Skeletal muscle tissue (tissue), 4 donors: ENCODE measurements around the gene L3MBTL4. TPM values are rescaled to one million over a fixed set of nuclear protein-coding genes. Genes with fewer than 3 reads are reported as not detected.

Experiments used
- H3K27ac ChIP-seq: one replicate; pipeline ENCODE4 v1.7.0; 2013; ENCODE audit warnings: mild to moderate bottlenecking, low read depth, low read length, inconsistent platforms
- H3K27me3 ChIP-seq, 3 donors: one replicate each; pipeline ENCODE4 v1.7.0; 2013; ENCODE audit warnings: low read length in 3 of 3; ENCODE audit not compliant: control insufficient read depth in 3 of 3, insufficient read depth in 3 of 3
- H3K36me3 ChIP-seq, 3 donors: one replicate each; pipeline ENCODE4 v1.7.0; 2013; ENCODE audit warnings: low read length in 3 of 3; ENCODE audit not compliant: control insufficient read depth in 3 of 3, insufficient read depth in 3 of 3
- H3K4me1 ChIP-seq, 3 donors: one replicate each; pipeline ENCODE4 v1.7.0; 2013; ENCODE audit warnings: low read length in 3 of 3, mild to moderate bottlenecking in 3 of 3; ENCODE audit not compliant: control insufficient read depth in 3 of 3, insufficient read depth in 3 of 3
- H3K4me3 ChIP-seq, 3 donors: one replicate each; pipeline ENCODE4 v1.7.0; 2013; ENCODE audit warnings: low read length in 3 of 3
- H3K9ac ChIP-seq, 3 donors: one replicate each; pipeline ENCODE4 v1.7.0; 2013; ENCODE audit warnings: low read length in 3 of 3, mild to moderate bottlenecking in 3 of 3, moderate library complexity in 2 of 3, low read depth in 1 of 3
- H3K9me3 ChIP-seq, 3 donors: one replicate each; pipeline ENCODE4 v1.7.0; 2013; ENCODE audit warnings: low read length in 3 of 3; ENCODE audit not compliant: control insufficient read depth in 3 of 3
- total RNA-seq: library from RNA; depleted of rRNA; stranded (reverse); fragments of >200 nt; gene quantifications from one replicate; pipeline ENCODE4 v1.2.3, GENCODE V29; 2014
- donor health status: Osteomylitis.

The L3MBTL4 gene
- total RNA-seq, 1 donor from 2014 or later = 5.2 TPM

GRCh38 chr18:6406910-6407470 is 7.7 kb downstream of the L3MBTL4 start:
- no peaks in the 10 kb centered on the region for H3K4me1 ChIP-seq
- no peaks in the 10 kb centered on the region for H3K9me3 ChIP-seq
- H3K27ac ChIP-seq = no peak overlapping the region
- no peak overlapping the region for H3K9ac ChIP-seq
- no peak overlapping the region for H3K4me3 ChIP-seq
- H3K27me3 ChIP-seq = no peaks in the 10 kb centered on the region
- no peaks in the 10 kb centered on the region for H3K36me3 ChIP-seq

- Histone ChIP-seq H3K9ac (no peak overlapping the region), H3K4me1 (no peaks in the 10 kb centered on the region), H3K27me3 (no peaks in the 10 kb centered on the region), H3K9me3 (no peaks in the 10 kb centered on the region), H3K4me3 (no peak overlapping the region), H3K36me3 (no peaks in the 10 kb centered on the region), H3K27ac (no peak overlapping the region)
Observed at GRCh38 chr18:6406075-6406909, 8.4 kb downstream of the L3MBTL4 start.

- no peaks in the 10 kb centered on the region for H3K36me3 ChIP-seq
- no peaks in the 10 kb centered on the region for H3K27me3 ChIP-seq
- H3K9me3 ChIP-seq = no peaks in the 10 kb centered on the region
- peak overlapping the region; percentile 58 for H3K27ac ChIP-seq
- H3K4me1 ChIP-seq = no peaks in the 10 kb centered on the region
- peak overlapping the region in 1 of 3 donors; percentile 15 for H3K4me3 ChIP-seq
- peak overlapping the region in 1 of 3 donors; percentile 7 for H3K9ac ChIP-seq
Observed at GRCh38 chr18:6405237-6406074, 9.3 kb downstream of the L3MBTL4 start.

DNA sequence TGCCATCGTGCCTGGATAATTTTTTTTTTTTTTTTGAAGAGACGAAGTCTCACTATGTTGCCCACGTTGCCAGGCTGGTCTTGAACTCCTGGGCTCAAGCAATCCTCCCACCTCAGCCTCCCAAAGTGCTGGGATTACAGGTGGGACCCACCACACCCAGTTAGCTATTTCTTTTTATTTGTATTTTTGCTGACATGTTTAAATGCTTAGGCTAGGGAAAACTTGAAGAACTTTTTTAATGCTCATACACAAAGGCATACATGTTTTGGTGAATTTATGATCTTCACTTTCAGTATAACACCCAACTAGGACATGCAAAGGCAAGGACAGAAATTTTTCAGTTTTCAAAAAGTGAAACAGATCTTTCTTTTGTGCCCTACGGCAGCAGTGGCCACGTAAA is 9.9 kb downstream of the L3MBTL4 start:
- no peaks in the 10 kb centered on the region for H3K4me1 ChIP-seq
- peak overlapping the region in 1 of 3 donors; percentile 7 for H3K9ac ChIP-seq
- no peaks in the 10 kb centered on the region for H3K27me3 ChIP-seq
- H3K27ac ChIP-seq = no peak overlapping the region
- H3K4me3 ChIP-seq = no peak overlapping the region
- H3K9me3 ChIP-seq = no peaks in the 10 kb centered on the region
- no peaks in the 10 kb centered on the region for H3K36me3 ChIP-seq

DNA sequence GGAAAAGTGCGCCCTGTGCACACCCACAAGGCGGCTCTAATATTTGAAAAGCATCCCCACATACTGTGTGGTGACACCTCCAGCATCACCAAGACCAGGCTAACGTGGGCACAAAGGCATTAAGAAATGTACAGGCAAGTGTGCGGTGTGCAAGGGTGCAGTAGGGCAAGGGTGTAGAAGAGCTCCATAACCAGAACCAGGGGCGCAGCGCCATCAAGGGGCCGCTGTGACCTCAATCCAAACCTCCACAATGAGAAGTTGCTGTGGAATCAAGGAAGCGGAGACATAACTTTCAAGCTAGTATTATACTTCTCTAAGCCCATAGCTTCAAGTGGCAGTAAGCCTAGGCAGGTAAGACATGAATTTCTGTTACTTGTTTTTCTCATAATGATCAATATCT is 13.0 kb downstream of the L3MBTL4 start:
- Histone ChIP-seq H3K4me3 (no peak overlapping the region), H3K27ac (no peak overlapping the region), H3K9me3 (no peaks in the 10 kb centered on the region), H3K9ac (no peak overlapping the region), H3K36me3 (no peaks in the 10 kb centered on the region), H3K4me1 (no peaks in the 10 kb centered on the region), H3K27me3 (no peaks in the 10 kb centered on the region)

DNA sequence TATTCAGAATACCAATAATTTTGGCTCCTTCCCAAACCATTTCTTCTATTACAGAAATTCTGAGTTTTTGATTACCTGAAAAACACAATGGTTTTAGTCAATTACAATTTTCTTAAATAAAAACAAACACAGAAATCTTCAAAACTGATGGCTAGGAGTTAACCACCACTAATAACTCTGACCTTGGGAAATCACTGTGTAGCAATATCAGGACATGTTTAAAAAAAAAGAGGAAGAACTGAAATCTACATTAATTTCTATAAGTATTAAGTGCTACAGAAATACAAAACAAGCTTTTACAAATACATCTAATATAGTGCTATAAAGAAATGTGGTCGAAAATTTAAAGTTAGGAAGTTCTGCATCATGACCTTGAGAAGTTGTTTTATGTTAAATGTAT is 14.9 kb downstream of the L3MBTL4 start:
- Histone ChIP-seq H3K9me3 (no peaks in the 10 kb centered on the region), H3K4me3 (no peak overlapping the region), H3K4me1 (no peaks in the 10 kb centered on the region), H3K27me3 (no peaks in the 10 kb centered on the region), H3K9ac (no peak overlapping the region), H3K27ac (no peak overlapping the region), H3K36me3 (no peaks in the 10 kb centered on the region)

GRCh38 chr18:6397931-6398566 is 16.7 kb downstream of the L3MBTL4 start:
- Histone ChIP-seq H3K9ac (no peak overlapping the region), H3K4me3 (no peak overlapping the region), H3K36me3 (no peaks in the 10 kb centered on the region), H3K9me3 (no peaks in the 10 kb centered on the region), H3K27me3 (no peaks in the 10 kb centered on the region), H3K27ac (no peak overlapping the region), H3K4me1 (no peaks in the 10 kb centered on the region)

DNA sequence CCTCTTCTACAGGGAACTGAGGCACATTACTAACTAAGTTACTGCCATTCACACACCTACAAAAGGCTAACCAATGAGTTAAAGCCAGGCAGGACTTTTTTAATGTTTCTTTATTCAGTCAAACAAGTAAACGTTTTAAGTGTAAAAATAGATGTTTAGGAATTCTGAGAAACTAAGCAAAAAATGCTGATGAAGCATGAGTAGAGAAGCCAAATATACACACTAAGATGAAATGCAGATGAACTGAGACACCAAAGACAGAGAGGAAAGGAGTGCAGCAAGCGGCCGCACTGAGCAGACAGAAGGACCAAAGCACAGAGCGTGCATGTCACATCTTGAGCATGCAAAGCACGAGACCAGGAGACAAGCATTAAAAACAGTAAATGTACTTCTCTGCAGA is 17.9 kb downstream of the L3MBTL4 start:
- Histone ChIP-seq H3K27ac (no peak overlapping the region), H3K4me3 (no peak overlapping the region), H3K36me3 (no peaks in the 10 kb centered on the region), H3K9me3 (peaks cover 0 to 3% (median under 1%) of the 10 kb centered on the region in 3 donors), H3K4me1 (no peaks in the 10 kb centered on the region), H3K27me3 (no peaks in the 10 kb centered on the region), H3K9ac (no peak overlapping the region)

DNA sequence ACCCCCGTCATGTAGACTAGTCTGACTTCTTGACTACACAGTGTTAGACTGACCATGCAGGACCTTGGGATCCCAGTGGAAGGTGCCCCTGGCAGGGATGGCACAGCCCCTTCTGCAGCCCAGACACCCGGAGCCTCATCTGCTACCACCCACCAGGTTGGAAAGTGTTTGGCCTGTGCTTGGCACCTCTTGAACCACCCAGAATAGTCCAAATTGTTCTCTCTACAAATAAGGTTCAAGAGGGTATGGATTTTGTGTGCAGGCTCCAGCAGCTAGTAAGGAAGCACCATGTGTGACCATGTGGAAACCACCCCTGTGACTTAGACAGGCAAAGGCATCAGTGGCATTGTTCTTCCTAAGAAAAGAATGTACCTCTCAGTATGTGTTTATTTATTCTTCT is 18.4 kb downstream of the L3MBTL4 start:
- Histone ChIP-seq H3K9ac (no peak overlapping the region), H3K4me1 (no peaks in the 10 kb centered on the region), H3K4me3 (no peak overlapping the region), H3K36me3 (no peaks in the 10 kb centered on the region), H3K9me3 (peaks cover 0 to 9% (median 5%) of the 10 kb centered on the region in 3 donors), H3K27me3 (no peaks in the 10 kb centered on the region), H3K27ac (no peak overlapping the region)
